GM19099 (cell line): ENCODE data around the gene RBBP7.

Experiments
- POLR2A ChIP-seq: IDR thresholded peaks from 3 replicates; pipeline ENCODE4 v1.6.1; 2011; ENCODE audit warnings: low read depth; ENCODE audit not compliant: insufficient read length; ENCODE audit errors: extremely low read depth

Gene RBBP7

DNA sequence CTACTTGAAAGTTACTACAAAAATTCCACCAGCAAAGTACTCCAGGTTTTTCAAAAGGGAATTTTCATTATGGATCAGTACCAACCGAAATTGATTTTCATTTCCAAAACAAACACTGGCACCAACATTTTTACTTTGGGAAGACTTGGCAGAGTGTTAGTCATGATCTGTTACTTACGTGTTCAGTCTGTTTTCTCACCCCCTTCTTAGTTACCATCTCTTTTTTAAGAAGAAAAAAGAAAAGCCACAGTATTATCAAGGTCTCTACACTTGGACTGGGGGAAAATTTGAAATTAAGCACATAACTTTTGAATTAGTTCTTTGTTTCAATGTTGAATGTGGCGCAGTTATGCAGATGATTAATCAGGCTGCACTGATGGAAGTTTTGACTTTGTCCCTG lies 27.5 kb downstream of the RBBP7 start:
- no peak for TF ChIP-seq POLR2A

DNA sequence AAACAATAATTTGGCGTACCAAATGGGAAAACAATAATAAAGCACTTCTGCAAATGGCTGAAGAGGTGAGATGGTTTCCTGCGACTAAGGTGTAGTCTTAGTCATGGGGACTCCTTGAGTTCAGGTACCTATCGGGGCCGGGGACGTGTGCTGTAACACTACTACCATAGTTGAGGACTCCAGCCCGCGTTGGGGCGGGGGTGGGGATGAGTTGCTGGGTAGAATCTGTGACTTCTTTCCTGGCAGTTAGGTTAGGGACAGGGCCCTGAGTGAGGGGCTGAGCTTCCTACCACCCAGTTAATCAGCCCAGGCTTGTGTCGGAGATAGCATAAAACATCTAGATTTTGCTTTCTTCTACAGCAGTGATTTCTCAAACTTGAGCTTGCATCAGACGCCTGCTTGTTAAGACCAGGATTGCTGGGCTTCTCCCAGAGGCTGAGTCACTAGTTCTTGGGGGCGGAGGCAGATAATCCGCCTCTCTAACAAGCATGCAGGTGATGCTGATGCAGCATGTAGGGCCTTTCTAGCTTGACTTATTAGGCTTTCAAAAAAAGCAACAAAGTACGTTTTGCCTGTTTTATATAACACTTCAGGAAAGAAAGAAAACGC lies 30.2 kb downstream of the RBBP7 start:
- no peak for TF ChIP-seq POLR2A

DNA sequence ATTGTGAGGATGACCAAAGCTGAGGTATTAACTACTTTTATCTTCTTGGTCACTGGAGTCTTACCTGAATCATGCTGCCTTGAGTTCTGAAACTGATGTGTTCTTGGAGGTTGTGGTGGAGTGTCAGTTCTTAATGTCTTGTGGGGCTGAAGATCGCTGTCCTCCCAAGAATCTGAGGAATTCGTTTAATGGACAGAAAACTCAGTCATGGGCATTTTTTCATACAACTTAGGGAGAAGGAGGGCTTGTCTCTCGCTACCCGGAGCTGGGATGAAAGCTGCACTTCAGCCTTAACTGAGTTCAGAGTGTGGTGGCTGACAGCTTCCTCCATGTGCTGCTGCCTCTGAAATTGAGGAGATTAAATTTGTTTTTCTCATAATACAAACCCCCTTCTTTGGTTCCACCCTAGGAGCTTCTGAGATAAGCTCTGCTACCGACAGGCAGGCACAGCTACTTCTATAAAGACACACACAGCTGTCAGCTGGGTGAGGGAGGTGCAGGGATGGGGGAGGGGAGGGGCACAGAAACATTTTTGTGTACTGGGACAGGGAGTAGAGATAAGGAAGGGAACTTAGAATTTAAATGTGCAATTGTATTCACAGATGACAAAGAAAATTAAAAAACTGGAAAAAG lies 30.8 kb downstream of the RBBP7 start:
- no peak for TF ChIP-seq POLR2A

DNA sequence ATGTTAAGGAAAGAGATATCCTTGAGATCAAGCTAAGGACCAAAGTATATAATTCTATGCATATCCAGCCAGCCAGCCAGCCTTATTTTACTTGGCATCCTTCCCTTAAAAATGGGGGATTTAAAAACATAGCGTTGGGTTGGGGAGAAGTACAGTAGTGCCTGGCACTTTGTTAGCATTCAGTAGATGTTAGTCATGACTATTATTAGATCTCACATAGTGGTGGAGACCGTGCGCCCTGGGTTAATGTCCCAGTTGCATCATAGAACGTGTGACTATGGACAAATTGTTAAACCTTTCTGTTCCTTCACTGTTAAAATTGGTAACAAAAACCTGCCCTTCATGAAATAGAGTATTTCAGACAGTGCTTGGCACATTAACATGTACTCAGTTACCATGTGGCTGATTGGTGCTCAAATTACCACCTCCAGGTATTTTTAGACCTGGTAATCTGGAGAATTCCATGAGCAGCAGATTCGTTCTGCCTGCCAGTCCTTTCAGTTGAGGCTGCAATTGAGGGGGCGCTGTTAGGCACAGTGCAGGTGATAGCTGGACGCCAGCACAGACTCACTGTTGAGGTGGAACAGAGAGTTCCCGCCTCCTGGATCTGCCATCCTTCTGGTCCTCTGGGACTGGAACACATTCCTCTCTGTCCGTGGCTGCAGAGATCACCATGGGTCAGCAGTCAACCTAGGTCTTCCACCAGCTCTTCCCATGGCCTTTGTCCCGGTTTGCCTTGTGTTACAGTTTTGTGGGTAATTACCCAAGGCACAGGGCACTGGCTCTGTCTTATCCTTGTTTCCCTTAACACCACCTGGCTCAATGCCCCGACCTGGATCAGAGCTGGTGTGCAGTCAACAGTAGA lies 31.7 kb downstream of the RBBP7 start:
- no peak for TF ChIP-seq POLR2A

DNA sequence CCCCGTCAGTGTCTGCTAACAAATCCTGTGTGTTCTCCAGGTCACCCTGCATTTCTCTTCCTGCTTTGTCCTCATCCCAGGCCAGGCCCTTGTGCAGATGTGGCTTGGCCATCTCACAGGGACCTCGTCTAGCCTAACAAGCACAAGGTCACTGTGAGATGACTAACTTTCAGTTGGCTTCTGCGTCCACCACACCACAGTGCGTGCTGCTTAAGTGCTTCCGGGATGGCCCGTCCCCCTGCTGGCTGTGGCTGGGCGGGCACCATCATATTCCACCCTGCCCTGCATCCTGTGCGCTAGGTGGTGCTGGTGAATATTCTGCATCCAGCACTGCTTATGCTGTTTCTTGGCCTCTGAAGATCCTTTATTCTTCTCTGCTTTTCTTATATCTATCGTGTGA lies 33.8 kb downstream of the RBBP7 start:
- peak; percentile 24 for TF ChIP-seq POLR2A

DNA sequence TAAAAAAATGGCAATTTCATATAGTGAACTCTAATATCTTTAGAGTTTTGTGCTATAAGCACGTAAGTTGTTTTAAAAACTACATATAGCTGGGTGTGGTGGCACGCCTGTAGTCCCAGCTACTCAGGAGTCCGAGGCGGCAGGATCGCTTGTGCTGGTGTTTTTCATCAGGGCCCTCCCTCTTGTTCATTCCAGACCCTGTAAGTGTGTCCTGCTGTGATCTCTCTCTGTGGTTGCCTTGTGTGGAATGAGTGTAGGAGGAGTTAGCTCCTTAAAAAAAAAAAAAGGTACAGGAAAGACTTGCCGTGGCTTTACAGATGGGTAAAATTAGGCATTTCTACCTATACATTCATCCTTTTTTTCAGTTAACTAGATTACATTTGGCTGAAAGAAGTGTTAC lies 35.4 kb downstream of the RBBP7 start:
- TF ChIP-seq POLR2A = no peak

DNA sequence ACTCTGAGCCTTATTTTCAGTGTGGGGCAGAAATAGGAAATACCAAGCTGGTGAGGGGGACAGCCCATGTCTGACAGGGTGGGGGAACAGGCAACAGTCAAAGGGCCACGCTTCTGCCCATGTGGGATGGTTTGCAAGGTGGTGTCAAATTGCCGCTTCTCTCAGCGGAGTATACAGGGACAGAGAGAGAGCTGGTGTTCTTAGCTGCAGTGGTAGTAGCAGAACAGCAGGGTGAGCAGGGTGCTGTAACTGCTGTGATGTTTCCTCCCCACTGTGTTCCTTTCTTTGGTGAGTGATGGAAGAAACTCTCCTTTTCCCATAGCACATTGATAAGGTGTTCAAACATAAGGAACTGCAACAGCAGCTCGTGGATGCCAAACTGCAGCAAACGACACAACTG lies 37.9 kb downstream of the RBBP7 start:
- no peak for TF ChIP-seq POLR2A

DNA sequence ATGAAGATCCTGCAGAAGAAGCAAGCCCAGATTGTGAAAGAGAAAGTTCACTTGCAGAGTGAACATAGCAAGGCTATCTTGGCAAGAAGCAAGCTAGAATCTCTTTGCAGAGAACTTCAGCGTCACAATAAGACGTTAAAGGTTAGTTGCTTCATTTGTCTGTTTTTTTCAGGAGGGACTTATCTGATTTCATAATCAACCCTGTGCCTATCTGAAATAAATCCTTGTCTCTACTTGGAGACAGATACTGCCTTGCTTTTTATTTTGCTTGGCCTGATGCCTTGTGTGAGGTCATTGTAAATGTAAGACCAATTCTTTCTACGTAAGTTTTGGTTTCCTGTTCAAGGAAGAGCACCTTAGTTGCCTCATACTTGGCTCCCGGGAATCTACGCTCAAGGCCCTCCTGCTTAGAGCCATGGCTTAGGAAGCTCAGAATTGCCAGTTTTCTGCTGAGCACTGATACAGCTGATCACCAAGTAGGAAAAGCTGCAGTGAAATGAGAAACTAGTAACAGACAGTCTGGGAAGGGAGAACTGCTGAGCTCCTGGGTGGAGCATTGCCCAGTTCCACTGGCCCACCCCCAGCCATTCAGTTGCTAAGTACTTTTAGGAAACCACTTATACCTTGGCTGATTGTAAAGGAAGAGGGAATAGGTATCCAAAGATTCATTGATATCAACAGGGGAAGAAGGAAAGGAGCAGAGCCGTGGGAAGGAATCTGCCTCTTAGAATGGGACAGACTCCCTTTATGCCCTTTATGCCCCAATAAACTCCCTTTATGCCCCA lies 41.8 kb downstream of the RBBP7 start:
- no peak for TF ChIP-seq POLR2A

DNA sequence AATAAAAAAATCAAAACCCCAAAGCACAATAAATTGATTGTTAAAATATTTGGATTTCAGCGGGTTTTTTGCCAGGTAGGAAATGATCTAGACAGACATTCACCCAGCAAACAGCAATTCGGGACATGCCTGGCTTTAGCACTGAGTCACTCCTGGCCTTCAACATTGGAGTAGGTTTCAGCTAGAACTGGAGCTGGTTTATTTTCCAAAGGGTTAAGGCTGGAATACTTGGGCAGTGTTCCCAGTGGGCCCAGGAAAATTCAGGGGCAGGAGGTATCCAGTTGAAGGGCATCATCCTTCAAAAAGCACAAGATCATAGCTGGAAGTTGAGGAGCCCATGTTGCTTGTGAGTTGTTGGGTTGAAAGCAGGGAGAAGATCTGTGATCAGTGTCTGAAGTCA lies 42.9 kb downstream of the RBBP7 start:
- TF ChIP-seq POLR2A = no peak

DNA sequence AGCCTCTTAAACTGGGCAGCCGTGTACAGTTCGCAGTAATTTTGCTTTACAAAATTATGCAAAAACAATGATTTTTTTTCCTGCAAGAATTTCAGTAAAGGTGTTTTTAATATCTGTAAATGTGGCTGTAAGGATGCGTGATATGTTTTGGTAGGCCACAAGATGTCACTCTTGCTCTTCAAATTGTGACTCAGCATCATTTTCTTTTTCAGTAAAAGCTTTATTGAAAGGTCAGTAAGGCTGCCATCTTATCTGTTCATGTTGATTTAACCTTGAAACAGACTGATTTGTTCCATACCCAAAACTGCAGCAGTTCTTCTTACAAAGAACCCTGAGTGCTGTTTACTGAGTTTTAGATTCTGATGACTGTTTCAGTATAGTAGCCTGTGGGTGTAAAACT lies 44.0 kb downstream of the RBBP7 start:
- TF ChIP-seq POLR2A = no peak

DNA sequence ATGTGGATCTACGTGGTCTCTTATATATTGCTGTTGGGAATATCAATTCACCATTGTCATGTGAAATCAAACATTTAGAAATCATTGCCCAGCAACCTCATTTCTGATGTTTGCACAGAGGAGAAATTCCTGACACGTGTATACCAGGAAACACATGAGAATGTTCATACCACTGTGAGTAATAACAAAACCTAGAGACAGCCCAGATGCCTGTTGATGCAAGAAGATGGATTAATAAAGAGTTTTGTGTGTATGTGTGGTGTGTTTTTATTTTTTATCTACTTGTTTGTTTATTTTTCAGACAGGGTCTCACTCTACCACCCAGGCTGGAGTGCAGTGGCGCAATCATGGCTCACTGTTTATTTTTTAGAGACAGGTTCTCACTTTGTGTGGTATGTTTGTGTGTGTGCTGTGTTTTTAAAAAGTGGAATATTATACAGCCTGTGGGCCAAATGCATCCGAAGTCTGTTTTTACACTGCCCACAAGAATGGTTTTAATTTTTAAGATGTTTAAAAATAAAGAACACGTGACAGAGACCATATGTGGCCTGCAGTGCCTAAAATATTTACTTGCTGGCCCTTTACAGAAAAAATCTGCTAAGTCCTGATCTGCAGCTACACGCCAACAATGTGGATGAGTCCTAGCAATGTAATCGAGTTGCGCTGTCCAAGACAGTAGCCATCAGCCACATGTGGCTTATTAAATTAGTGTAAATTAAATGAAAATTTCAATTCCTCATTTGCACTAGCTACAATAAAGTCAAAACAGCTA lies 44.7 kb downstream of the RBBP7 start:
- no peak for TF ChIP-seq POLR2A

DNA sequence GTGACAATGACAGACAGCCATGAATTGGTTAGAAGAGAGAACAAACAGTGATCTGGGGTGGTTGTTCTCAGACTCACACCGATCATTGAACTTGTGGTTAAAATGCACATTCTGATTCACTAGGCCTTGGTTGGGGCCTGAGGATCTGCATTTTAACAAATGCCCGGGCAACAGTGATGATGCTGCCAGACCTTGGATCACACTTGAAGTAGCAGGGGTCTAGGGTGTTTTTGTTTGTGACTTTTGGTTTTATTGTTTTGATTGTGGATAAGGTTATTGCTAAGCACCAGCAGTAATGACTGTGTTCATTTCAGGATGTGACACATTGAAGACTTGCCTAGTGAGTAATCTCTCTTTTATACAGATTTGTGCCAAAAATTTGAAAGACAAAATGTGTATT lies 47.4 kb downstream of the RBBP7 start:
- TF ChIP-seq POLR2A = no peak

DNA sequence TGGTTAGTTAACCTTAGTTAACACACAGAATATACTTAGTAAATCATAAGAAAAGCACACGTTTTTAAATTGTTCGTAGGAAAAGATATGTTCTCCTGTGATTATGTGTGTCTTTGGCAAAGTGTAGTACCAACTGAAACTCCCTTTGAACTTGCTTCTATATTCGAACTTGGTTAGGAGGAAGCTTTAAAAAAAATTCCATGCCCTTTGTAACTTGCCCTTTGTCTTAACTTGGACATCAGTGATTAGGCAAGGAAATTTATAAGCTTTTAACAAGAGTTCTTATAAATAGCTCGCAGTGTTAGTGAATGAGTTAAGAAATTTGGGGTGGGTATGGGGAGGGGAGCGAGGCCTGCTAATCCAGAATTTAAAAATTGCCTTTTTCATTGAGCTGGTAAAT lies 50.5 kb downstream of the RBBP7 start:
- no peak for TF ChIP-seq POLR2A

DNA sequence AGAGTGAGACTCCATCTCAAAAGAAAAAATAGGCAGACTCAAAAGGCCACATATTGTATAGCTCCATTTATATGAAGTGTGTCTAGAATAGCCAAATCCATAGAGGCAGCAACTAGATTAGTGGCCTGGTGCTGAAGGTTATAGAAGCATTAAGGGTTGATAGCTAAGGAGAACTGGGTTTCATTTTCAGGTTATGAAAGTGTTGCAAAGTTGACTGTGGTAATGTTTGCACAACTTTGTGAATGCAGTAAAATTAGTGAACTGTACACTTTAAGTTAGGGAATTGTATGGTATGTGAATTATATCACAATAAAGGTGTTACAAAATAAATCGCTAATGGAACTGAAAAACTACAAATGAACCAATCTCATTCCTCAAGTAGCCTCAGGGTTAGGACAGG lies 55.6 kb downstream of the RBBP7 start:
- TF ChIP-seq POLR2A = no peak

DNA sequence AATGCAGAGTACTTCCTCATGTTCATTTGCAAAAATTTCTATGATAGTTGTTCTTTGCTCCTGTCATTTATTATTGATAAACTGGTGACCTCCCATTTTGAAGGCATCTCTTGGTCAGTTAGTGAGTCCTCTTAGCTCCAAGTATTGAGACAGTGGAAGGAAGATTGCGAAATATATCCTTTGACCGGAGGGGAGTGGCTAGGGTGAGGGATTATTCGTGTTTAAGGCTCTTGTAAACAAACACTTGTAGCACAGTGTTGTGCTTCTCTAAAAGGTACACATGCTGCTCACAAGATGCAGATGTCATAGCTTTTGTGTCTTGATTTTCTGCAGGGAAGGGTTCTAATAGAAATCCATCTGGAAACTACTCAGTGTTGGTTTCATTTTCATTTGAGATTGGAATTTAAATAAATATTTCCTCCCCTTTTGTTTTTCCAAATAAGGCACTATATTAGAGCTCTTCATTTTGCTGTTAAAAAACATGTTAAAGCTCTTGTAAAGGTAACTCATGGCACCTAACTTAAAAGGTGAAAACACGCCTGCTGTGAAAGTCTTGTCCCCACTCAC lies 62.1 kb downstream of the RBBP7 start:
- no peak for TF ChIP-seq POLR2A

DNA sequence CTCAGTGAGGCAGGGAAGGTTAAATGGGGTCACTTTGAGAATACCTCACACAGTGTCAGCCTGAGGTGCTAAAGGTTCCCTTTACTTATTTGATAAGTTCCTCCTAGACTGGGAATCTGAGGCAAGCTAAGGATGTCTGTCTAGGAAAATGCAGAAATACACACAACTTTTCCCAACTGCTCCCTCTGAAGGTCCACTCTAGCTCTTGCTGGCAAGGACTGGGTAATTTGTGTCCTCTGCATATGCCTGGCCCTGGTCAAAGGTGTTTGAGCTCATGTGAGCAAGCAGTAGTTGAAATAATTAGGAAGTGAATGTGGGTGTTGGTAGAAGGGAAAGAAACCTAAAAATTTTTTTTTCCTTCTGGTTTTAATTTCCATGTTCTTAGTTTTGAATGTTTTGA lies 62.6 kb downstream of the RBBP7 start:
- no peak for TF ChIP-seq POLR2A
